Nephron (organoid): ENCODE data around the gene ARID1B.

ENCODE experiments used
- H3K27ac Mint-ChIP-seq, 3 experiments: 2 replicates each; pipeline ENCODE4 v1.8.0; 2020; ENCODE audit warnings: mixed read lengths in 3 of 3, mild to moderate bottlenecking in 2 of 3, moderate library complexity in 1 of 3
- H3K27me3 Mint-ChIP-seq: 2 replicates; pipeline ENCODE4 v1.8.0; 2021; ENCODE audit warnings: low read depth, mild to moderate bottlenecking, moderate library complexity, mixed read lengths
- H3K36me3 Mint-ChIP-seq: 2 replicates; pipeline ENCODE4 v1.8.0; 2020; ENCODE audit warnings: low read depth, mixed read lengths
- H3K4me1 Mint-ChIP-seq: 2 replicates; pipeline ENCODE4 v1.8.0; 2020; ENCODE audit warnings: mixed read lengths
- H3K4me3 Mint-ChIP-seq, 3 experiments: 2 replicates each; pipeline ENCODE4 v1.8.0; 2020; ENCODE audit warnings: mild to moderate bottlenecking in 3 of 3, mixed read lengths in 3 of 3, moderate library complexity in 2 of 3
- H3K9me3 Mint-ChIP-seq: 2 replicates; pipeline ENCODE4 v1.8.0; 2020; ENCODE audit warnings: mixed read lengths
- TF ChIP-seq, protein P1 (sequence below), 3 experiments: fragments of 200-600 bp; sonication (generic); IDR thresholded peaks; one replicate each; pipeline ENCODE4 v1.5.0; 2021; ENCODE audit warnings: antibody characterized with exemption in 3 of 3; ENCODE audit not compliant: unreplicated experiment in 3 of 3

The ARID1B gene

GRCh38 chr6:157220485-157220884 lies 443.3 kb downstream of the ARID1B start:
- H3K27ac Mint-ChIP-seq: no peak overlapping the region
- H3K27me3 Mint-ChIP-seq: peaks cover 18% of the 10 kb centered on the region
- peaks cover 7% of the 10 kb centered on the region for H3K4me1 Mint-ChIP-seq
- no peaks in the 10 kb centered on the region for H3K36me3 Mint-ChIP-seq
- TF ChIP-seq, protein P1, sequence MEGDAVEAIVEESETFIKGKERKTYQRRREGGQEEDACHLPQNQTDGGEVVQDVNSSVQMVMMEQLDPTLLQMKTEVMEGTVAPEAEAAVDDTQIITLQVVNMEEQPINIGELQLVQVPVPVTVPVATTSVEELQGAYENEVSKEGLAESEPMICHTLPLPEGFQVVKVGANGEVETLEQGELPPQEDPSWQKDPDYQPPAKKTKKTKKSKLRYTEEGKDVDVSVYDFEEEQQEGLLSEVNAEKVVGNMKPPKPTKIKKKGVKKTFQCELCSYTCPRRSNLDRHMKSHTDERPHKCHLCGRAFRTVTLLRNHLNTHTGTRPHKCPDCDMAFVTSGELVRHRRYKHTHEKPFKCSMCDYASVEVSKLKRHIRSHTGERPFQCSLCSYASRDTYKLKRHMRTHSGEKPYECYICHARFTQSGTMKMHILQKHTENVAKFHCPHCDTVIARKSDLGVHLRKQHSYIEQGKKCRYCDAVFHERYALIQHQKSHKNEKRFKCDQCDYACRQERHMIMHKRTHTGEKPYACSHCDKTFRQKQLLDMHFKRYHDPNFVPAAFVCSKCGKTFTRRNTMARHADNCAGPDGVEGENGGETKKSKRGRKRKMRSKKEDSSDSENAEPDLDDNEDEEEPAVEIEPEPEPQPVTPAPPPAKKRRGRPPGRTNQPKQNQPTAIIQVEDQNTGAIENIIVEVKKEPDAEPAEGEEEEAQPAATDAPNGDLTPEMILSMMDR (IDR thresholded peaks at IDR 0.05; ENCODE audit: unreplicated experiment in 3 of 3): no peak
- H3K4me3 Mint-ChIP-seq: peak overlapping the region in 2 of 3 experiments; percentile 58 to 72
- no peaks in the 10 kb centered on the region for H3K9me3 Mint-ChIP-seq

DNA sequence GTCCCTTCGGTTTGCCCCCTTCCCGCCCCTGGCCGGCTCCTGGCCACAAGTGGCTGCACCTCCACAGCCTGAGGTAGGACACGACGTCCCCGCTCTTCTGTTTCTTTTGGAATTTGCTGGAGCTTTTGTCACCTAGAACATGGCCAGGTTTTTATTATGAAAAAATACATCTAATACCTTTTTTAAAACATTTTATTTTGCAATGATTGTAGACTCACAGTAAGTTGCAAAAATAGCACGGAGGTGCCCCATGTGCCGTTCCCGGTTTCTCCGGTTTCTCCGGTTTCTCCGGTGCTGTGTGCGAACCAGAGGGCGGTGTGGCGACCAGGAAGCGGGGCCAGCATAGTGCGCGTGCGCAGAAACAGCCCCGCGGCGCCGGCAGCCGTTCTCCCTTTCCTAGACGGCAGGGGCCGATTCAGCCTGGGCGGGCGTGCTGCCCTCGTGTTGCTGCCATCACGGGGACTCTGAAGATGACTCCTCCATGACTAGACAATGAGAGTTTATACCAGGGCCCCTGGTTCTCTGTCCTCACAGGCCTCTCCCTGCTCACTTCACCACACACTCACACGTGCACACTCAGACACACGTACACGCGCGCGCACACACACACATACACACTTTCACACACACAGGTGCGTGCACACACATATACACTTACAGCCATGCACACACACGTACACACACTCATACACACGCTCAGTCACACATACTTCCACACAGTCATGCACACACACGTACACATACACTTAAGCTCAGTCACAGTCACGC lies 444.1 kb downstream of the ARID1B start:
- Mint-ChIP-seq H3K36me3 (no peaks in the 10 kb centered on the region), H3K4me3 (peak overlapping the region; percentile 63 to 80 (median 69)), H3K27me3 (peaks cover 21% of the 10 kb centered on the region), H3K9me3 (no peaks in the 10 kb centered on the region), H3K4me1 (peaks cover 14% of the 10 kb centered on the region), H3K27ac (no peak overlapping the region)
- TF ChIP-seq, protein P1 (IDR thresholded peaks at IDR 0.05; ENCODE audit: unreplicated experiment in 3 of 3): no peak

GRCh38 chr6:157221817-157222175 lies 444.6 kb downstream of the ARID1B start:
- no peak overlapping the region for H3K27ac Mint-ChIP-seq

GRCh38 chr6:157222201-157222981 lies 445.2 kb downstream of the ARID1B start:
- TF ChIP-seq, protein P1 (IDR thresholded peaks at IDR 0.05; ENCODE audit: unreplicated experiment in 3 of 3): no peak
- H3K36me3 Mint-ChIP-seq: no peaks in the 10 kb centered on the region
- peak overlapping the region; percentile 18 to 47 (median 35) for H3K4me3 Mint-ChIP-seq
- no peak overlapping the region for H3K27ac Mint-ChIP-seq
- peaks cover 22% of the 10 kb centered on the region for H3K27me3 Mint-ChIP-seq
- H3K9me3 Mint-ChIP-seq: no peaks in the 10 kb centered on the region
- peaks cover 25% of the 10 kb centered on the region for H3K4me1 Mint-ChIP-seq

More at GRCh38 chr6:157221817-157222175, 444.6 kb downstream of the ARID1B start:
- H3K4me3 Mint-ChIP-seq: peak overlapping the region; percentile 53 to 80 (median 69)
- TF ChIP-seq, protein P1 (IDR thresholded peaks at IDR 0.05; ENCODE audit: unreplicated experiment in 3 of 3): no peak
- H3K9me3 Mint-ChIP-seq: no peaks in the 10 kb centered on the region
- peaks cover 22% of the 10 kb centered on the region for H3K27me3 Mint-ChIP-seq
- peaks cover 20% of the 10 kb centered on the region for H3K4me1 Mint-ChIP-seq
- H3K36me3 Mint-ChIP-seq: no peaks in the 10 kb centered on the region

GRCh38 chr6:157223021-157223430 lies 445.8 kb downstream of the ARID1B start:
- Mint-ChIP-seq H3K4me3 (no peak overlapping the region), H3K9me3 (no peaks in the 10 kb centered on the region), H3K27me3 (peaks cover 22% of the 10 kb centered on the region), H3K27ac (no peak overlapping the region), H3K36me3 (no peaks in the 10 kb centered on the region), H3K4me1 (peaks cover 25% of the 10 kb centered on the region)
- TF ChIP-seq, protein P1 (IDR thresholded peaks at IDR 0.05; ENCODE audit: unreplicated experiment in 3 of 3): no peak
